IMR-90 (cell line): ENCODE data around the gene RNF41. TPM values are rescaled to one million over a fixed set of nuclear protein-coding genes. Genes with fewer than 3 reads are reported as not detected.

Experiments
- ATAC-seq: fragments of 200-7000 bp; cut with Tn5 transposase; 2 replicates; pipeline ENCODE4 v1.9.1; 2020; ENCODE audit warnings: low read depth, mild to moderate bottlenecking, moderate library complexity
- BruUV-seq: library from RNA; stranded (reverse); fragments of 400-500 nt; replicated peaks from 2 replicates; lab custom pipeline; 2021; lab: Mats Ljungman, UMichigan
- CTCF ChIA-PET: fragments of 300-600 bp; formaldehyde crosslinking; extraction: SDS; loops from one replicate; lab custom pipeline; 2021; ENCODE audit warnings: antibody characterized with exemption; lab: Yijun Ruan, JAX
- POLR2A ChIA-PET: fragments of 300-600 bp; sonication (Branson Sonifier 250); formaldehyde crosslinking; loops from one replicate; lab custom pipeline; 2022; ENCODE audit warnings: antibody characterized with exemption; ENCODE audit not compliant: unreplicated experiment; lab: Charles Lee
- DNase-seq: peaks from one replicate; pipeline ENCODE4 v3.0.0; 2013
- H2AFZ ChIP-seq: replicated peaks from 2 replicates; pipeline ENCODE3; 2013; ENCODE audit warnings: low read length, mild to moderate bottlenecking; ENCODE audit not compliant: poor library complexity
- H2AK5ac ChIP-seq: 2 replicates; pipeline ENCODE4 v1.6.1; 2013; ENCODE audit warnings: low read depth, low read length, inconsistent platforms
- H2AK9ac ChIP-seq: replicated peaks from 2 replicates; pipeline ENCODE3; 2013; ENCODE audit warnings: mild to moderate bottlenecking, low read depth, low read length, moderate library complexity; ENCODE audit not compliant: poor library complexity
- H2BK120ac ChIP-seq: 2 replicates; pipeline ENCODE4 v1.6.1; 2013; ENCODE audit warnings: low read depth, low read length, inconsistent platforms
- H2BK15ac ChIP-seq: 3 replicates; pipeline ENCODE4 v1.6.1; 2013; ENCODE audit warnings: low read depth, low read length, inconsistent platforms
- H2BK20ac ChIP-seq: 2 replicates; pipeline ENCODE4 v1.6.1; 2013; ENCODE audit warnings: low read depth, mild to moderate bottlenecking, inconsistent platforms, low read length, moderate library complexity
- H2BK5ac ChIP-seq: 2 replicates; pipeline ENCODE4 v1.6.1; 2013; ENCODE audit warnings: mild to moderate bottlenecking, low read depth, low read length, inconsistent platforms; ENCODE audit not compliant: poor library complexity, severe bottlenecking
- H3K14ac ChIP-seq: replicated peaks from 2 replicates; pipeline ENCODE4 v1.6.1; 2013; ENCODE audit warnings: low read depth, low read length, inconsistent platforms
- H3K18ac ChIP-seq: 2 replicates; pipeline ENCODE4 v1.6.1; 2013; ENCODE audit warnings: low read depth, low read length, control low read depth
- H3K23ac ChIP-seq: 2 replicates; pipeline ENCODE4 v1.6.1; 2013; ENCODE audit warnings: low read depth, low read length, inconsistent platforms
- H3K27ac ChIP-seq: 2 replicates; pipeline ENCODE4 v1.5.1; 2013; ENCODE audit warnings: mild to moderate bottlenecking, control low read depth, low read length; ENCODE audit not compliant: insufficient read depth
- H3K27me3 ChIP-seq: 2 replicates; pipeline ENCODE4 v1.6.1; 2013; ENCODE audit warnings: low read length; ENCODE audit not compliant: control insufficient read depth, insufficient read depth
- H3K36me3 ChIP-seq: 2 replicates; pipeline ENCODE4 v1.6.1; 2013; ENCODE audit warnings: low read length, mixed read lengths; ENCODE audit not compliant: control insufficient read depth, insufficient read depth
- H3K4ac ChIP-seq: 2 replicates; pipeline ENCODE4 v1.6.1; 2013; ENCODE audit warnings: low read depth, low read length, inconsistent platforms
- H3K4me1 ChIP-seq: 2 replicates; pipeline ENCODE4 v1.6.1; 2013; ENCODE audit warnings: low read length, mixed read lengths; ENCODE audit not compliant: control insufficient read depth, insufficient read depth
- H3K4me2 ChIP-seq: 2 replicates; pipeline ENCODE4 v1.6.1; 2013; ENCODE audit warnings: low read depth, mild to moderate bottlenecking, control low read depth, low read length, moderate library complexity
- H3K4me3 ChIP-seq: 2 replicates; pipeline ENCODE4 v1.5.1; 2013; ENCODE audit warnings: low read depth, mild to moderate bottlenecking, control low read depth, low read length, moderate library complexity; ENCODE audit not compliant: insufficient read depth
- H3K56ac ChIP-seq: 2 replicates; pipeline ENCODE4 v1.6.1; 2013; ENCODE audit warnings: low read length, inconsistent platforms; ENCODE audit not compliant: insufficient read depth; ENCODE audit errors: extremely low read depth
- H3K79me1 ChIP-seq, 2 experiments: 2 replicates each; pipeline ENCODE4 v1.6.1; 2013; ENCODE audit warnings: low read length in 2 of 2, inconsistent platforms in 1 of 2, low read depth in 1 of 2
- H3K9ac ChIP-seq: 2 replicates; pipeline ENCODE4 v1.6.1; 2013; ENCODE audit warnings: low read depth, low read length, control low read depth
- H3K9me1 ChIP-seq: 2 replicates; pipeline ENCODE4 v1.6.1; 2013; ENCODE audit warnings: low read length, inconsistent platforms; ENCODE audit not compliant: insufficient read depth
- H3K9me3 ChIP-seq: 2 replicates; pipeline ENCODE4 v1.6.1; 2013; ENCODE audit warnings: low read length; ENCODE audit not compliant: control insufficient read depth, insufficient read depth
- H4K20me1 ChIP-seq: 2 replicates; pipeline ENCODE4 v1.6.1; 2013; ENCODE audit warnings: low read length, inconsistent platforms; ENCODE audit not compliant: insufficient read depth
- H4K5ac ChIP-seq: 2 replicates; pipeline ENCODE4 v1.6.1; 2013; ENCODE audit warnings: mild to moderate bottlenecking, low read depth, low read length, control low read depth
- H4K8ac ChIP-seq, 2 experiments: 2 replicates each; pipeline ENCODE4 v1.6.1; 2013; ENCODE audit warnings: low read depth in 2 of 2, low read length in 2 of 2, control low read depth in 1 of 2, inconsistent platforms in 1 of 2
- H4K91ac ChIP-seq: 2 replicates; pipeline ENCODE4 v1.6.1; 2013; ENCODE audit warnings: low read depth, low read length, inconsistent platforms; ENCODE audit not compliant: insufficient read depth
- MAFK ChIP-seq: IDR thresholded peaks from 2 replicates; pipeline ENCODE4 v1.6.1; 2012; ENCODE audit warnings: low read depth, low read length, improper control_type of control experiment
- POLR2A ChIP-seq: IDR thresholded peaks from 2 replicates; pipeline ENCODE4 v1.6.1; 2012; ENCODE audit warnings: mild to moderate bottlenecking, low read depth, low read length
- RAD21 ChIP-seq: IDR thresholded peaks from 2 replicates; pipeline ENCODE4 v1.6.1; 2012; ENCODE audit warnings: low read length, improper control_type of control experiment
- RCOR1 ChIP-seq: IDR thresholded peaks from 2 replicates; pipeline ENCODE4 v1.6.1; 2012; ENCODE audit warnings: mild to moderate bottlenecking, low read length, improper control_type of control experiment; ENCODE audit not compliant: insufficient replicate concordance
- WGBS, 2 experiments: methylation state at CpG; one replicate each; pipeline versions ENCODE4 v1.1.5 to v1.1.7; 2013; ENCODE audit warnings: missing lambda C conversion rate in 2 of 2; ENCODE audit not compliant: insufficient read length in 1 of 2; ENCODE audit errors: extremely low coverage in 2 of 2; 5-methylcytosine and 5-hydroxymethylcytosine counted together
- dilution Hi-C: fragments of 300-500 bp; cut with HindIII; formaldehyde crosslinking; loops from one replicate; pipeline ENCODE4 v1.14.3; 2018; ENCODE audit warnings: low sequenced_read_pairs; ENCODE audit not compliant: unreplicated experiment
- in situ Hi-C: fragments of 300-500 bp; cut with MboI; formaldehyde crosslinking; loops from 3 replicates; pipeline ENCODE4 v1.14.3; 2019; ENCODE audit warnings: low sequenced_read_pairs, inconsistent platforms, mixed read lengths
- intact Hi-C: fragments of 100-400 bp; cut with micrococcal nuclease; formaldehyde crosslinking; loops from 2 replicates; pipeline ENCODE4 v1.10.0; 2022
- polyA plus RNA-seq, 3 experiments: library from polyadenylated mRNA; depleted of rRNA; stranded (reverse); fragments of >200 nt; gene quantifications; 2 replicates each; pipeline ENCODE4 v1.2.3, GENCODE V29; 2012; ENCODE audit warnings: low replicate concordance in 1 of 3
- total RNA-seq: library from RNA; depleted of rRNA; stranded (reverse); fragments of >200 nt; gene quantifications from 2 replicates; pipeline ENCODE4 v1.2.3, GENCODE V29; 2012

Gene RNF41
- total and polyA plus RNA-seq, 2 of the 4 experiments (the other 2 are of a cell fraction), result 112 to 272 TPM

GRCh38 chr12:56188131-56188777 is 33.5 kb downstream of the RNF41 start:
- peak overlapping the region in 1 of 2 experiments; percentile 41; a peak in 1 of 4 replicates for H4K8ac ChIP-seq
- peak overlapping the region; percentile 92 for H3K23ac ChIP-seq
- H4K20me1 ChIP-seq, result peaks cover 14% of the 10 kb centered on the region; the same call in 1 of the 2 replicates
- no peak overlapping the region; the same call in 1 of the 2 replicates for H2BK120ac ChIP-seq
- peak overlapping the region; percentile 84 for H2AFZ ChIP-seq
- in situ Hi-C loops (loop anchor here (5.0 kb wide), 1 partner anchor 61 kb away; the partner anchor contains the start of gene ESYT1), dilution Hi-C loops (no loop called here), intact Hi-C loops (loop anchor here (2.0 kb wide), 1 partner anchor 61 kb away; no protein-coding TSS in a partner anchor)
- H2BK15ac ChIP-seq, result no peak overlapping the region
- peak overlapping the region; percentile 60 for H2BK5ac ChIP-seq
- ATAC-seq, result no peak
- peak overlapping the region; percentile 8 for H3K56ac ChIP-seq
- H3K27ac ChIP-seq, result peak overlapping the region; percentile 75
- H3K4me1 ChIP-seq, result peaks cover 7% of the 10 kb centered on the region
- no peak overlapping the region for H3K18ac ChIP-seq
- no peak overlapping the region for H4K5ac ChIP-seq
- peaks cover 27 to 46% of the 10 kb centered on the region in 2 experiments for H3K79me1 ChIP-seq
- no TSS peak for BruUV-seq
- peaks cover 16% of the 10 kb centered on the region for H3K36me3 ChIP-seq
- peak overlapping the region; percentile 95 for H3K9ac ChIP-seq
- peak overlapping the region; percentile 72 for H3K4ac ChIP-seq
- ChIA-PET CTCF (interaction anchor here (1.8 to 2.6 kb wide), 3 partner anchors 10 to 70 kb away, joined by 7 to 27 read pairs (median 22); partner anchors contain the start of genes RNF41 and ZC3H10), POLR2A (interaction anchor here (0.6 to 1.3 kb wide), 3 partner anchors 27 to 69 kb away, joined by 3 to 5 read pairs (median 3); partner anchors contain the start of genes RNF41 and ZC3H10)
- DNase-seq, result no peak
- peak overlapping the region; percentile 95 for H3K4me3 ChIP-seq
- H3K4me2 ChIP-seq, result peak overlapping the region; percentile 97
- H3K27me3 ChIP-seq, result no peaks in the 10 kb centered on the region
- H3K9me3 ChIP-seq, result no peaks in the 10 kb centered on the region
- H2AK9ac ChIP-seq, result peak overlapping the region; percentile 98
- H3K9me1 ChIP-seq, result peaks cover 5% of the 10 kb centered on the region; the same call in 1 of the 2 replicates
- peak overlapping the region; percentile 69 for H4K91ac ChIP-seq
- H3K14ac ChIP-seq, result peak overlapping the region; percentile 97
- H2BK20ac ChIP-seq, result no peak overlapping the region
- TF ChIP-seq MAFK (no peak), RAD21 (no peak), POLR2A (no peak), RCOR1 (no peak)
- peak overlapping the region; percentile 64 for H2AK5ac ChIP-seq
- WGBS, 2 experiments, result 40% methylated on average over 1 of the region's 10 CpGs; no CpG with 5 or more reads in 1 of the 2 experiments
